ENCODE results near the gene KRT13.

The KRT13 gene

DNA sequence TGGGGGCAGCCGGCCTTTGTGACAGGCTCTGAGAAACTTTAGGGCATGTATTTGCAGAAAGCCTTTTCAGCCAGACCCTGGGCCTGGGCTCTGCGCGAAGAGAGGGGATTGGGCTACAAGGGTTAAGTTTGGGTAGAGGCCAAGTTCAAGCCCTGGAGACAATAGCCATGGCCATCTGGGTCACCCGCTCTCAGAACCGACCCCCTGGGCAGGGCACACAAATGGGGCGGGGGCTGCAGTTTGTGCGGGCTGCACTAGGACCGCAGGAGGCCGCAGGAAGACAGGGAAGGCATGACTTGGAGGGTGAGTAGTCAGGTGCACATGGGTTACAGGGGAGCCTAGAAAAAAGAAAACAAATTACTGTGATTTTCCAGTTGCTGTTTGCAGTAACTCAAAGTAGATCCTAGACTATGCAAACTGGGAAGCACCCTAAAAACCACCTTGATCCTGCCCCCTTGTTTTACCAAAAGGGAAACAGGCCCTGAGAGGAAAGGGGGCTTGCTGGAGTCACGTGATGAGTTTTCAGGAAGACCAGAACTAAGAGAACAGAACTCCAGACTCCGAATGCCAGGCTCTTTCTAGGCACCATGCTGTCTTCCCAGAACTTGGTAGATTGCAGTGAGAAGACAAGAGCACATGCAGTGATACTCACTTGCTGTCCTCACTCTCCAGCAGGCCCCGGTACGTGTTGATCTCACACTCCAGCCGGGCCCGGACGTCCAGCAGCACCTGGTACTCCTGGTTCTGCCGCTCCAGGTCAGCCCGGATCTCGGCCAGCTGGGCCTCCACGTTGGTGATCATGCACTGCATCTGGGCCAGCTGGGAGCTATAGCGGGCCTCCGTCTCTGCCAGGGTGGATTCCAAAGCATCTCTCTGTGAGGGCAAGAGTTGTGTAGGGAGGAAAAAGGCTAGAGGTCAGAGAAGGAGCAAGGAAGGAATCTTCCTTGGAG is 28.3 kb downstream of the KRT13 start:
- TF ChIP-seq CTCF (IDR thresholded peaks at IDR 0.05; ENCODE audit: extremely low read depth, missing control alignments), result no peak

DNA sequence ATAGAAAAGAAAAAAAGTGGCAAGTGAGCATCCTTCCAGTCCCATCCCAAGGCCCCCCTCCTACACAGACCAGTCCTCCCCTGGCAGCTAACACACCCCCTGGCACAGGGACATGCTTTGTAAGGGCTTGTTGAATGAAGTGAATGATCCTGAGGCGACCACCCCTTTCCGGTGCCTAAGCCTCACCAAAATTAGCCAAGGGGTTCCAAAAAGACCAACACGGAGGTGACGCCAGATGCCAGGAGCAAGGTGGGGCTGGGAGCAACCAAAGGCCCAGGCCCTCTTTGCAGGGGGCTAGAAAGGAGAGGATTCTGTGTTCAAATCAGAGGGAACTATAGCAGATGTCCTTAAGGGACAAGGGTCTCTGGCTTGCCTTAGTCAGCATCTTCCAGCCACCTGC is 30.0 kb downstream of the KRT13 start:
- TF ChIP-seq CTCF (IDR thresholded peaks at IDR 0.05; ENCODE audit: extremely low read depth, missing control alignments), result no peak
- no peak for DNase-seq (ENCODE audit: low spot score)

More for the DNA sequence above, 28.3 kb downstream of the KRT13 start:
- DNase-seq (ENCODE audit: low spot score), result no peak

- no peak for DNase-seq (ENCODE audit: low spot score)
- TF ChIP-seq CTCF (IDR thresholded peaks at IDR 0.05; ENCODE audit: extremely low read depth, missing control alignments), result no peak
Measured at GRCh38 chr17:41474863-41475262, 30.5 kb downstream of the KRT13 start.

DNA sequence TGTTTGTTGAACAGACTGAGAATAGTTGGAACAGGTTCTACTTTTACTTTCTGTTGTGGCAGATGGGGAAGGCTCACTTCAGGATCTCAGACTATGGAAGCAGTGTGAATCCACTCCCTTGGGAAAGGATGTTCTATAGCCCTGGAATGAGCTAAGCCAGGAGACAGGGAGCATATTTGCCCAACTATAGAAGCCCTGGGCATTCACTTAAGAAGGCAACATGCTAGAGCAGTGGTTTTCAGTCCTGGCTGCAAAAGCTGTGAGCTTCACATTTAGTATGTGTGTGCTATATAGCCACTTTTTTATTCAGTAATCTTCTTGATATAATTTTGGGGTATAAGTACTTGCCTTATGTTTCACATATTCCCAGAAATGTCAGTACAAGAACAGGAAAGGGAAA is 37.1 kb downstream of the KRT13 start:
- no peak for DNase-seq (ENCODE audit: low spot score)
- no peak for TF ChIP-seq CTCF (IDR thresholded peaks at IDR 0.05; ENCODE audit: extremely low read depth, missing control alignments)

DNA sequence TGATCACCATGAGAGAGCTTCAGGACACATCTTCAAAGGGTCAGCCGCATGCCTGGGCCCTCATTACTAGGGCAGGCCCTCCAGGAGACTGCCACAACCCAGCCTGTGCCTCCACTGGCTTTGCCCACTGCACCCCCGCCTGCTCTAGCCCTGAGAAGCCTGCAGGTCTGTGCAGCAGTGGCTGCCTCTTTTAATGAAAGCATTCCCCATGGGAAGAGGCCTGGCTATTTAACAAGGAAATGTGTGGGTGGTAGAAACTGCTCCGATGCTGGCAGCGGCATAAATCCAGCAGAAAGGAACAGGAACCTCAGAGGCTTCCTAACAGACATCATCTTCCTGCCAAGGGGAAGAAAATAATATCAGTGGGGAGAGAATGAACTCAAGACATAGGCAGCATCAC is 37.9 kb downstream of the KRT13 start:
- DNase-seq (ENCODE audit: low spot score), result no peak
- TF ChIP-seq CTCF (IDR thresholded peaks at IDR 0.05; ENCODE audit: extremely low read depth, missing control alignments), result no peak

DNA sequence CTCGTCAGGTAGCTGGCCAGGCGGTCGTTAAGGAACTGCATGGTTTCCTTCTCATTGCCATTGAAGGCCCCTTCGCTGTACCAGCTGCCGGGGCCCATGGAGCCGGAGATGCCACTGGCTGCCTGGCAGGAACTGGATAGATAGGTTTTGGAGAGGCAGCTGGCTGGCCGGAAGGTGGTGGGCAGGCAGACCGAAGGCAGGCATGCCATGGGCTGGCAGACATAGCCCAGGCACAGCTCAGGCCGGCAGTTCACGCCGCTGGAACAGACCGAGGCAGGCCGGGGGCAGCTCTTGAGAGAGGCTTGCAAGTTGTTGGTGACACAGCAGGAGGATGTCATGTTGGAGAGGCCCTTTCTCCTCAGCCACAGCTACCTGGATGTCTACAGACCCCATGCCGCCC is 38.4 kb downstream of the KRT13 start, which contains the start of gene KRT32:
TSS of gene KRT32 (minus strand) at position 399 of the 400 bp plus-strand sequence. CDS start at position 338, 61 bp downstream.
- TF ChIP-seq CTCF (IDR thresholded peaks at IDR 0.05; ENCODE audit: extremely low read depth, missing control alignments), result no peak
- DNase-seq (ENCODE audit: low spot score), result no peak

DNA sequence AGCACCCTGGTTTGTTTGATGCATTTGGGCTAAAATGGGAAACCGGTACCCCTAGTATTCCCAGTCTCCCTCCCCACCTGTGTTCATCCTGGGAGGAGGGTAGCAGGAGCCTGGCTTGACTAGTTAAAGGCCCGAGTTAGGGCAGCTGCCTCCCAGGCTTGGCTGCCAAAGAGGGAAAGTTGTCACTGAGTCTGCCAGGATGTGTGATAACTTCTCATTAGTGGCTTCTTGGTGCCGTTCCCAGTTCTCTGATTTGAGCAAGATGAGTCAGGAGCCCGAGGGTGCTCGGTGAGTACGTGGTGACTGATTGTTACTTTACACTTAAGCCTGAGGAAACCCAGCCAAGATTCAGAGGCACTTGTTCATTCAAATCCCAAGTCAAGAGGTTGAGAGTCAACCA is 40.7 kb downstream of the KRT13 start:
- no peak for DNase-seq (ENCODE audit: low spot score)
- no peak for TF ChIP-seq CTCF (IDR thresholded peaks at IDR 0.05; ENCODE audit: extremely low read depth, missing control alignments)
